ENCODE results near the gene STXBP1. TPM values are rescaled to one million over a fixed set of nuclear protein-coding genes. Genes with fewer than 3 reads are reported as not detected.

The STXBP1 gene
- polyA plus RNA-seq, 2 of the 4 experiments (the other 2 are of a cell fraction) = 13.3 to 22.6 TPM

DNA sequence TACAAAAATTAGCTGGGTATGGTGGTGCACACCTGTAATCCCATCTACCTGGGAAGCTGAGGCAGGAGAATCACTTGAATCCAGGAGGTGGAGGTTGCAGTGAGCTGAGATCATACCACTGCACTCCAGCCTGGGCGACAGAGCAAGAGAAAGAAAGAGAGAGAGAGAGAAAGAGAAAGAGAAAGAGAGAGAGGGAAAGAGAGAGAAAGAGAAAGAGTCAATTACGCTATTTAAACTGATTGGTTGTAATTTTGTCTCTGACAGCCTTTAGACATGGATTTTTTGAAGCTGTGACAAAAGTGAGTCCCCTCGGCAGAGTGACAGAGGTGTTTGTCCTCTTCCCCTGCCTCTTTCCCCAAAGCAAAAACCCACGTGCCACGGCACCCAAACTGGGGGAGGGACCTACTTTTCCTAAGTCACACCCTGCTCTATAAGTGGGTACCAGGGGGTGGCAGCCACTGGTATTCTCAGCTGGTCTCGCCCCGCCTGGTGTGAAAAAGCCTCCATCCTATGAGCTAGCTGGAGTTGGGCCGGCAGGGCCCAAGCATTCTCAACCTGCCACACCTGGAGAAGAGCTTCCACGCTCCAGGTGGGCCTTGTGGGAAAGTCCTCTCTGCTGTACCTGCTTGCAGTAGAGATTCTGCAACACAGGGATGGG is 91.3 kb downstream of the STXBP1 start:
- no peak for ATAC-seq
- 0 out of 3 replicates have a peak, but pooled peaks cover 3% of the 10 kb centered on the region for H3K4me1 ChIP-seq

DNA sequence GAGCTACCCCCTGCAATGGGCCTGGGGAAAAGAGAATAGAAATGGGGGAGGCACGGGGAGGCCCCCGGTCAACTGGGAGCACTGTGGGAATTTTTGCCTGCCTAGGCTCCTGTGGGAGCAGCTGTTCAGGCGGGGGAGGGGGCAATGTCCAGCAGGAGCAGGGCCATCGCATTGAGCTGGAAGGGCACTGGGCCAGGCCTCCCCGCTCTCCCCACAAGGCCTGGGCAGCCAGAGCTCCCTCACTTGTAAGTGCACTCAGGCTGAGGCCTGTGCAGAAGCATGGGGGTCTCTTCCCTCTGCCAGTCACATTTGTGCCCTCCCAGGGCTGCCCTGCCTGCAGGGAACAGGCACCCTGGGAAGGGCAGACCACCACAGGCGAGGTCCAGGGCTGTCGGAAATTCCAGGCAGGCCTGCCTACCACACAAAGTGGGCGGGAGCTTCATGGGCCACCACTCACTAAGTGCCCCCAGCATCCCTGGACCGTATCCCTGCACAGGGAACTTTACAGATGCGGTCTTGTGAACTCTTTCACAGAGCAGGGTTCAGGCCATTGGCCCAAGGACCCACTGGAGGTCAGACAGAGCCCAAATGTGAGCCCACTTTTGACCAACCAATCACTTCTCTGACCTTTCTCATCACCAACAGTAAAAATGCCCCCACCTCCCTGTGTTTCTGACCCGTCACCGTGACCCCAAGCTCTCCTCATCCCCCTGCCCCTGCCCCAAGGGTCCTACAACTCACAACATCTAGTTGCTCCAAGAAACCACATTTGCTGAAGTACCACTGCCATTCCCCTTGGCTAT is 93.7 kb downstream of the STXBP1 start:
- DNase-seq (ENCODE audit: low read depth in 1 of 2, low spot score in 1 of 2) (no peak), ATAC-seq (peak; percentile 6 to 8; a peak in 2 of 6 replicates), FAIRE-seq (no peak)
- POLR2A ChIA-PET = interaction anchor here (0.5 kb wide), 1 partner anchor 96 kb away, joined by 4 read pairs; no protein-coding TSS in a partner anchor
- H3K4me2 ChIP-seq = no peak overlapping the region
- CTCF ChIA-PET = interaction anchor here (0.5 to 4.2 kb wide), 7 partner anchors 10 to 202 kb away, joined by 3 to 25 read pairs (median 3); partner anchors contain the start of genes PTRH1, TOR2A and TTC16
- H3K27ac ChIP-seq = no peak overlapping the region
- TF ChIP-seq, protein P1, sequence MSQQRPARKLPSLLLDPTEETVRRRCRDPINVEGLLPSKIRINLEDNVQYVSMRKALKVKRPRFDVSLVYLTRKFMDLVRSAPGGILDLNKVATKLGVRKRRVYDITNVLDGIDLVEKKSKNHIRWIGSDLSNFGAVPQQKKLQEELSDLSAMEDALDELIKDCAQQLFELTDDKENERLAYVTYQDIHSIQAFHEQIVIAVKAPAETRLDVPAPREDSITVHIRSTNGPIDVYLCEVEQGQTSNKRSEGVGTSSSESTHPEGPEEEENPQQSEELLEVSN (IDR thresholded peaks at IDR 0.05; ENCODE audit: borderline replicate concordance, low read depth) = no peak
- TF ChIP-seq NR3C1 (IDR thresholded peaks at IDR 0.05) = no peak
- TF ChIP-seq ZFP36 (IDR thresholded peaks at IDR 0.05; ENCODE audit: borderline replicate concordance, partially characterized antibody) = no peak
- no peak for TF ChIP-seq CBX8 (IDR thresholded peaks at IDR 0.05)
- TF ChIP-seq, protein P2, sequence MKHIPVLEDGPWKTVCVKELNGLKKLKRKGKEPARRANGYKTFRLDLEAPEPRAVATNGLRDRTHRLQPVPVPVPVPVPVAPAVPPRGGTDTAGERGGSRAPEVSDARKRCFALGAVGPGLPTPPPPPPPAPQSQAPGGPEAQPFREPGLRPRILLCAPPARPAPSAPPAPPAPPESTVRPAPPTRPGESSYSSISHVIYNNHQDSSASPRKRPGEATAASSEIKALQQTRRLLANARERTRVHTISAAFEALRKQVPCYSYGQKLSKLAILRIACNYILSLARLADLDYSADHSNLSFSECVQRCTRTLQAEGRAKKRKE (CRISPR knock-in tag; IDR thresholded peaks at IDR 0.05; ENCODE audit: low read depth) = no peak
- TF ChIP-seq FOSB (CRISPR knock-in tag; IDR thresholded peaks at IDR 0.05) = no peak
- TF ChIP-seq, protein P3, sequence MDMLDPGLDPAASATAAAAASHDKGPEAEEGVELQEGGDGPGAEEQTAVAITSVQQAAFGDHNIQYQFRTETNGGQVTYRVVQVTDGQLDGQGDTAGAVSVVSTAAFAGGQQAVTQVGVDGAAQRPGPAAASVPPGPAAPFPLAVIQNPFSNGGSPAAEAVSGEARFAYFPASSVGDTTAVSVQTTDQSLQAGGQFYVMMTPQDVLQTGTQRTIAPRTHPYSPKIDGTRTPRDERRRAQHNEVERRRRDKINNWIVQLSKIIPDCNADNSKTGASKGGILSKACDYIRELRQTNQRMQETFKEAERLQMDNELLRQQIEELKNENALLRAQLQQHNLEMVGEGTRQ (IDR thresholded peaks at IDR 0.05) = no peak
- TF ChIP-seq TFCP2L1 (CRISPR knock-in tag; IDR thresholded peaks at IDR 0.05) = no peak
- no peak for TF ChIP-seq POLR2A (IDR thresholded peaks at IDR 0.05; ENCODE audit: low read length)
- TF ChIP-seq KDM5A (IDR thresholded peaks at IDR 0.05) = no peak
- TF ChIP-seq, protein P4, sequence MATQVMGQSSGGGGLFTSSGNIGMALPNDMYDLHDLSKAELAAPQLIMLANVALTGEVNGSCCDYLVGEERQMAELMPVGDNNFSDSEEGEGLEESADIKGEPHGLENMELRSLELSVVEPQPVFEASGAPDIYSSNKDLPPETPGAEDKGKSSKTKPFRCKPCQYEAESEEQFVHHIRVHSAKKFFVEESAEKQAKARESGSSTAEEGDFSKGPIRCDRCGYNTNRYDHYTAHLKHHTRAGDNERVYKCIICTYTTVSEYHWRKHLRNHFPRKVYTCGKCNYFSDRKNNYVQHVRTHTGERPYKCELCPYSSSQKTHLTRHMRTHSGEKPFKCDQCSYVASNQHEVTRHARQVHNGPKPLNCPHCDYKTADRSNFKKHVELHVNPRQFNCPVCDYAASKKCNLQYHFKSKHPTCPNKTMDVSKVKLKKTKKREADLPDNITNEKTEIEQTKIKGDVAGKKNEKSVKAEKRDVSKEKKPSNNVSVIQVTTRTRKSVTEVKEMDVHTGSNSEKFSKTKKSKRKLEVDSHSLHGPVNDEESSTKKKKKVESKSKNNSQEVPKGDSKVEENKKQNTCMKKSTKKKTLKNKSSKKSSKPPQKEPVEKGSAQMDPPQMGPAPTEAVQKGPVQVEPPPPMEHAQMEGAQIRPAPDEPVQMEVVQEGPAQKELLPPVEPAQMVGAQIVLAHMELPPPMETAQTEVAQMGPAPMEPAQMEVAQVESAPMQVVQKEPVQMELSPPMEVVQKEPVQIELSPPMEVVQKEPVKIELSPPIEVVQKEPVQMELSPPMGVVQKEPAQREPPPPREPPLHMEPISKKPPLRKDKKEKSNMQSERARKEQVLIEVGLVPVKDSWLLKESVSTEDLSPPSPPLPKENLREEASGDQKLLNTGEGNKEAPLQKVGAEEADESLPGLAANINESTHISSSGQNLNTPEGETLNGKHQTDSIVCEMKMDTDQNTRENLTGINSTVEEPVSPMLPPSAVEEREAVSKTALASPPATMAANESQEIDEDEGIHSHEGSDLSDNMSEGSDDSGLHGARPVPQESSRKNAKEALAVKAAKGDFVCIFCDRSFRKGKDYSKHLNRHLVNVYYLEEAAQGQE (IDR thresholded peaks at IDR 0.05) = no peak
- TF ChIP-seq, protein P5, sequence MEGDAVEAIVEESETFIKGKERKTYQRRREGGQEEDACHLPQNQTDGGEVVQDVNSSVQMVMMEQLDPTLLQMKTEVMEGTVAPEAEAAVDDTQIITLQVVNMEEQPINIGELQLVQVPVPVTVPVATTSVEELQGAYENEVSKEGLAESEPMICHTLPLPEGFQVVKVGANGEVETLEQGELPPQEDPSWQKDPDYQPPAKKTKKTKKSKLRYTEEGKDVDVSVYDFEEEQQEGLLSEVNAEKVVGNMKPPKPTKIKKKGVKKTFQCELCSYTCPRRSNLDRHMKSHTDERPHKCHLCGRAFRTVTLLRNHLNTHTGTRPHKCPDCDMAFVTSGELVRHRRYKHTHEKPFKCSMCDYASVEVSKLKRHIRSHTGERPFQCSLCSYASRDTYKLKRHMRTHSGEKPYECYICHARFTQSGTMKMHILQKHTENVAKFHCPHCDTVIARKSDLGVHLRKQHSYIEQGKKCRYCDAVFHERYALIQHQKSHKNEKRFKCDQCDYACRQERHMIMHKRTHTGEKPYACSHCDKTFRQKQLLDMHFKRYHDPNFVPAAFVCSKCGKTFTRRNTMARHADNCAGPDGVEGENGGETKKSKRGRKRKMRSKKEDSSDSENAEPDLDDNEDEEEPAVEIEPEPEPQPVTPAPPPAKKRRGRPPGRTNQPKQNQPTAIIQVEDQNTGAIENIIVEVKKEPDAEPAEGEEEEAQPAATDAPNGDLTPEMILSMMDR (IDR thresholded peaks at IDR 0.05) = no peak
- TF ChIP-seq RARB (CRISPR knock-in tag; IDR thresholded peaks at IDR 0.05) = no peak
- TF ChIP-seq TP53 (CRISPR knock-in tag; IDR thresholded peaks at IDR 0.05) = no peak
- WGBS (ENCODE audit: missing lambda C conversion rate) = 90% methylated on average over 7 of the region's 12 CpGs
- no peaks in the 10 kb centered on the region for H3K9me3 ChIP-seq
- no peaks in the 10 kb centered on the region for H3K4me1 ChIP-seq
- no peak overlapping the region for H3K4me3 ChIP-seq

More for the DNA sequence above, 91.3 kb downstream of the STXBP1 start:
- DNase-seq (ENCODE audit: low read depth in 1 of 2, low spot score in 1 of 2) (no peak), FAIRE-seq (no peak)
- Histone ChIP-seq H3K9me3 (no peaks in the 10 kb centered on the region), H3K4me3 (no peak overlapping the region), H3K27ac (no peak overlapping the region), H3K4me2 (no peak overlapping the region)
- TF ChIP-seq RCOR1 (IDR thresholded peaks at IDR 0.05; ENCODE audit: low read depth, low read length) (no peak), CHD2 (IDR thresholded peaks at IDR 0.05; ENCODE audit: low read length, partially characterized antibody) (no peak), EHF (CRISPR knock-in tag; IDR thresholded peaks at IDR 0.05) (no peak), RFX5 (IDR thresholded peaks at IDR 0.05) (no peak), RNF2 (IDR thresholded peaks at IDR 0.05; ENCODE audit: borderline replicate concordance, low read depth) (no peak)
- WGBS (ENCODE audit: missing lambda C conversion rate) = 82% methylated on average over 8 of the region's 9 CpGs
- CTCF ChIA-PET = interaction anchor here (1.0 to 4.2 kb wide), 5 partner anchors 9 to 149 kb away, joined by 3 to 25 read pairs (median 3); partner anchors contain the start of genes PTRH1, TOR2A and TTC16
- POLR2A ChIA-PET = interaction anchor here (1.1 kb wide), 1 partner anchor 12 kb away, joined by 6 read pairs; the partner anchor contains the start of genes PTRH1 and TTC16
